ENCODE measurements around the gene SH3RF1. TPM values are rescaled to one million over a fixed set of nuclear protein-coding genes. Genes with fewer than 3 reads are reported as not detected.

Gene SH3RF1
- total and polyA plus RNA-seq, 4 donors, result 1.8 to 7.9 (median 3.5) TPM

DNA sequence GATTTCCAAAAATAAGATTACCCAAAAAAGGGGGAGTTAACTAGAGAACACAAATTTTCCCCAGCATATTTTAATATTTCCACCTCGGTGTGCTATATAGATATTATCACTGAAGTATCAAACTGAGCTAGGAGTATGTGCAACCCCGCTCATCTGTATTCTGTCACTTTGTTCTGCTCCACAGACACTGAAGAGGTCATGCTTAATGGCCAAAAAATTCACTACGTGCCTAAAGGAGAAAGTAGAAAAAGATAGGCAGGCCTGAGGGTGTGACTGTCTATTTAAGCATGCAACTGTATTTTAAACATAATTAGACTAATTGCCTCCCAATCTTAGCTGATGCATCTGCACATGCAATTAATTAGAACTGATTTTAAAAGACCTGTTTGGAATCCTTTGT, 24.5 kb downstream of the SH3RF1 start:
- H3K36me3 ChIP-seq (ENCODE audit: control insufficient read depth in 4 of 4, insufficient read depth in 3 of 4, low read depth in 1 of 4, low read length in 3 of 4), result no peaks in the 10 kb centered on the region
- DNase-seq (ENCODE audit: low spot score), result no peak
- TF ChIP-seq YY1 (IDR thresholded peaks at IDR 0.05) (no peak), FOXA1 (IDR thresholded peaks at IDR 0.05) (no peak), NR2F2 (IDR thresholded peaks at IDR 0.05) (no peak), SP1 (IDR thresholded peaks at IDR 0.05) (no peak)
- TF ChIP-seq, protein P1, sequence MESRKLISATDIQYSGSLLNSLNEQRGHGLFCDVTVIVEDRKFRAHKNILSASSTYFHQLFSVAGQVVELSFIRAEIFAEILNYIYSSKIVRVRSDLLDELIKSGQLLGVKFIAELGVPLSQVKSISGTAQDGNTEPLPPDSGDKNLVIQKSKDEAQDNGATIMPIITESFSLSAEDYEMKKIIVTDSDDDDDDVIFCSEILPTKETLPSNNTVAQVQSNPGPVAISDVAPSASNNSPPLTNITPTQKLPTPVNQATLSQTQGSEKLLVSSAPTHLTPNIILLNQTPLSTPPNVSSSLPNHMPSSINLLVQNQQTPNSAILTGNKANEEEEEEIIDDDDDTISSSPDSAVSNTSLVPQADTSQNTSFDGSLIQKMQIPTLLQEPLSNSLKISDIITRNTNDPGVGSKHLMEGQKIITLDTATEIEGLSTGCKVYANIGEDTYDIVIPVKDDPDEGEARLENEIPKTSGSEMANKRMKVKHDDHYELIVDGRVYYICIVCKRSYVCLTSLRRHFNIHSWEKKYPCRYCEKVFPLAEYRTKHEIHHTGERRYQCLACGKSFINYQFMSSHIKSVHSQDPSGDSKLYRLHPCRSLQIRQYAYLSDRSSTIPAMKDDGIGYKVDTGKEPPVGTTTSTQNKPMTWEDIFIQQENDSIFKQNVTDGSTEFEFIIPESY (IDR thresholded peaks at IDR 0.05), result no peak
- TF ChIP-seq, protein P2, sequence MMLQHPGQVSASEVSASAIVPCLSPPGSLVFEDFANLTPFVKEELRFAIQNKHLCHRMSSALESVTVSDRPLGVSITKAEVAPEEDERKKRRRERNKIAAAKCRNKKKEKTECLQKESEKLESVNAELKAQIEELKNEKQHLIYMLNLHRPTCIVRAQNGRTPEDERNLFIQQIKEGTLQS (IDR thresholded peaks at IDR 0.05), result no peak
- WGBS, result 81% methylated on average over 3 of the region's 3 CpGs
- no peak overlapping the region for H3K27ac ChIP-seq (ENCODE audit: low read depth in 1 of 2, low read length in 2 of 2)
- H3K4me3 ChIP-seq (ENCODE audit: low read depth in 1 of 3, low read length in 3 of 3), result no peak overlapping the region
- H3K9ac ChIP-seq (ENCODE audit: low read depth in 1 of 2, low read length in 2 of 2), result no peak overlapping the region
- peaks cover 5 to 36% (median 24%) of the 10 kb centered on the region in 4 donors for H3K4me1 ChIP-seq (ENCODE audit: control insufficient read depth in 4 of 4, insufficient read depth in 4 of 4, low read length in 3 of 4)
- no peaks in the 10 kb centered on the region for H3K9me3 ChIP-seq (ENCODE audit: control insufficient read depth in 4 of 4, low read length in 3 of 4)
- no peaks in the 10 kb centered on the region for H3K27me3 ChIP-seq (ENCODE audit: control insufficient read depth in 4 of 4, insufficient read depth in 4 of 4, low read length in 3 of 4)

DNA sequence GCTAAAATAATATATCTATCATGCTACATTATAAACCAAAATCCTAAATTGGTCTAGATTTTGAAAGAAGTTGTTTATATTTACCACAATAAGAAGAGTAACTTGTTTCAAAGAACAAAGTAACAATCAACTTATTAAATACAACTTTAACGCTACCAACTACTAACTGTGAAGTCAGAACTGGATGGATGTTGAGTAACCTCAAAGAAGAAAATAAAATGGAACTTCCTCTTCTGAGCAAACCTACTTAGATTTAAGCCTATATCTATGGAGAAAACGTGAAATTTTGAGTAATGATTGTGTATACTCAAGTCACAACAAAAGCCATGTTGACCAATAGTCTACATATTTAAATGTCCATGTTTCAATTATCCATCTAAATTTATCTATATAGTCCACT, 25.7 kb downstream of the SH3RF1 start:
- Histone ChIP-seq H3K27me3 (ENCODE audit: control insufficient read depth in 4 of 4, insufficient read depth in 4 of 4, low read length in 3 of 4) (no peaks in the 10 kb centered on the region), H3K9me3 (ENCODE audit: control insufficient read depth in 4 of 4, low read length in 3 of 4) (no peaks in the 10 kb centered on the region), H3K36me3 (ENCODE audit: control insufficient read depth in 4 of 4, insufficient read depth in 3 of 4, low read depth in 1 of 4, low read length in 3 of 4) (no peaks in the 10 kb centered on the region), H3K9ac (ENCODE audit: low read depth in 1 of 2, low read length in 2 of 2) (no peak overlapping the region), H3K4me3 (ENCODE audit: low read depth in 1 of 3, low read length in 3 of 3) (no peak overlapping the region), H3K4me1 (ENCODE audit: control insufficient read depth in 4 of 4, insufficient read depth in 4 of 4, low read length in 3 of 4) (peaks cover 5 to 34% (median 23%) of the 10 kb centered on the region in 4 donors), H3K27ac (ENCODE audit: low read depth in 1 of 2, low read length in 2 of 2) (no peak overlapping the region)
- TF ChIP-seq FOXA2 (IDR thresholded peaks at IDR 0.05) (no peak), EGR1 (IDR thresholded peaks at IDR 0.05; ENCODE audit: low read depth in 2 of 2) (no peak), YY1 (IDR thresholded peaks at IDR 0.05) (no peak), FOXA1 (IDR thresholded peaks at IDR 0.05) (no peak), HNF4A (conservative IDR thresholded peaks at IDR 0.05) (no peak), RAD21 (IDR thresholded peaks at IDR 0.05) (no peak), RXRA (IDR thresholded peaks at IDR 0.05) (no peak), HNF4G (IDR thresholded peaks at IDR 0.05) (no peak), GABPA (IDR thresholded peaks at IDR 0.05 in 1 of 2, conservative IDR thresholded peaks at IDR 0.05 in 1 of 2) (no peak), SP1 (IDR thresholded peaks at IDR 0.05) (no peak), NR2F2 (IDR thresholded peaks at IDR 0.05) (no peak)
- TF ChIP-seq, protein P1 (IDR thresholded peaks at IDR 0.05), result no peak
- TF ChIP-seq, protein P3, sequence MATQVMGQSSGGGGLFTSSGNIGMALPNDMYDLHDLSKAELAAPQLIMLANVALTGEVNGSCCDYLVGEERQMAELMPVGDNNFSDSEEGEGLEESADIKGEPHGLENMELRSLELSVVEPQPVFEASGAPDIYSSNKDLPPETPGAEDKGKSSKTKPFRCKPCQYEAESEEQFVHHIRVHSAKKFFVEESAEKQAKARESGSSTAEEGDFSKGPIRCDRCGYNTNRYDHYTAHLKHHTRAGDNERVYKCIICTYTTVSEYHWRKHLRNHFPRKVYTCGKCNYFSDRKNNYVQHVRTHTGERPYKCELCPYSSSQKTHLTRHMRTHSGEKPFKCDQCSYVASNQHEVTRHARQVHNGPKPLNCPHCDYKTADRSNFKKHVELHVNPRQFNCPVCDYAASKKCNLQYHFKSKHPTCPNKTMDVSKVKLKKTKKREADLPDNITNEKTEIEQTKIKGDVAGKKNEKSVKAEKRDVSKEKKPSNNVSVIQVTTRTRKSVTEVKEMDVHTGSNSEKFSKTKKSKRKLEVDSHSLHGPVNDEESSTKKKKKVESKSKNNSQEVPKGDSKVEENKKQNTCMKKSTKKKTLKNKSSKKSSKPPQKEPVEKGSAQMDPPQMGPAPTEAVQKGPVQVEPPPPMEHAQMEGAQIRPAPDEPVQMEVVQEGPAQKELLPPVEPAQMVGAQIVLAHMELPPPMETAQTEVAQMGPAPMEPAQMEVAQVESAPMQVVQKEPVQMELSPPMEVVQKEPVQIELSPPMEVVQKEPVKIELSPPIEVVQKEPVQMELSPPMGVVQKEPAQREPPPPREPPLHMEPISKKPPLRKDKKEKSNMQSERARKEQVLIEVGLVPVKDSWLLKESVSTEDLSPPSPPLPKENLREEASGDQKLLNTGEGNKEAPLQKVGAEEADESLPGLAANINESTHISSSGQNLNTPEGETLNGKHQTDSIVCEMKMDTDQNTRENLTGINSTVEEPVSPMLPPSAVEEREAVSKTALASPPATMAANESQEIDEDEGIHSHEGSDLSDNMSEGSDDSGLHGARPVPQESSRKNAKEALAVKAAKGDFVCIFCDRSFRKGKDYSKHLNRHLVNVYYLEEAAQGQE (IDR thresholded peaks at IDR 0.05), result no peak
- TF ChIP-seq, protein P4, sequence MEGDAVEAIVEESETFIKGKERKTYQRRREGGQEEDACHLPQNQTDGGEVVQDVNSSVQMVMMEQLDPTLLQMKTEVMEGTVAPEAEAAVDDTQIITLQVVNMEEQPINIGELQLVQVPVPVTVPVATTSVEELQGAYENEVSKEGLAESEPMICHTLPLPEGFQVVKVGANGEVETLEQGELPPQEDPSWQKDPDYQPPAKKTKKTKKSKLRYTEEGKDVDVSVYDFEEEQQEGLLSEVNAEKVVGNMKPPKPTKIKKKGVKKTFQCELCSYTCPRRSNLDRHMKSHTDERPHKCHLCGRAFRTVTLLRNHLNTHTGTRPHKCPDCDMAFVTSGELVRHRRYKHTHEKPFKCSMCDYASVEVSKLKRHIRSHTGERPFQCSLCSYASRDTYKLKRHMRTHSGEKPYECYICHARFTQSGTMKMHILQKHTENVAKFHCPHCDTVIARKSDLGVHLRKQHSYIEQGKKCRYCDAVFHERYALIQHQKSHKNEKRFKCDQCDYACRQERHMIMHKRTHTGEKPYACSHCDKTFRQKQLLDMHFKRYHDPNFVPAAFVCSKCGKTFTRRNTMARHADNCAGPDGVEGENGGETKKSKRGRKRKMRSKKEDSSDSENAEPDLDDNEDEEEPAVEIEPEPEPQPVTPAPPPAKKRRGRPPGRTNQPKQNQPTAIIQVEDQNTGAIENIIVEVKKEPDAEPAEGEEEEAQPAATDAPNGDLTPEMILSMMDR (IDR thresholded peaks at IDR 0.05; ENCODE audit: low read depth, low read length, missing input control), result no peak
- TF ChIP-seq, protein P2 (IDR thresholded peaks at IDR 0.05), result no peak
- TF ChIP-seq, protein P5, sequence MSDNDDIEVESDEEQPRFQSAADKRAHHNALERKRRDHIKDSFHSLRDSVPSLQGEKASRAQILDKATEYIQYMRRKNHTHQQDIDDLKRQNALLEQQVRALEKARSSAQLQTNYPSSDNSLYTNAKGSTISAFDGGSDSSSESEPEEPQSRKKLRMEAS (IDR thresholded peaks at IDR 0.05), result no peak
- WGBS, result 87% methylated on average over 2 of the region's 2 CpGs
- DNase-seq (ENCODE audit: low spot score), result no peak

All from liver (tissue), 9 donors.